HG02759 (cell line): ENCODE measurements around the gene ZNF649.

Source experiments
- ATAC-seq: cut with Tn5 transposase; IDR thresholded peaks from one replicate; pipeline ENCODE4 v1.9.1; 2021; ENCODE audit warnings: mild to moderate bottlenecking, moderate library complexity; ENCODE audit not compliant: unreplicated experiment

ZNF649 gene

DNA sequence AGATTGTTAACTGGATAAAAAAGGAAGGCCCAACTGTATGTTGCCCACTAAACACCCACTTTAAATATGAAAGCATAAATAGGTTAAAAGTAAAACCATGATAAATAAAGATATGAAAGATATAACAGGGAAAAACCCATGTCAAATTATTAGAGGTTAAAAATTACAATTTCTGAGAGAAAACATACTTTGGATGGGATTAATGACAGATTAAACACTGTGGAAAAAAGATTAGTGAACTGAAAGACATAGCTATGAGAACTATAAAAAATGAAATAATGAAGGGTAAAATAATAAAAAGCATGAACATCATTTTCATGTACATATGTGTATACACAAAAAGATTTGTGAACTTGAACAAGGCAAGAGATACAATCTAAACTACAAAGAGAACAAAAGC is 14.9 kb downstream of the ZNF649 start:
- no peak for ATAC-seq

GRCh38 chr19:51887522-51888498 is 17.0 kb downstream of the ZNF649 start, which contains the start of gene ZNF577:
Gene ZNF577, minus strand, starts transcription at chr19:51887951. Its CDS starts 7,569 bp downstream, at chr19:51880382.
- ATAC-seq, result no peak

DNA sequence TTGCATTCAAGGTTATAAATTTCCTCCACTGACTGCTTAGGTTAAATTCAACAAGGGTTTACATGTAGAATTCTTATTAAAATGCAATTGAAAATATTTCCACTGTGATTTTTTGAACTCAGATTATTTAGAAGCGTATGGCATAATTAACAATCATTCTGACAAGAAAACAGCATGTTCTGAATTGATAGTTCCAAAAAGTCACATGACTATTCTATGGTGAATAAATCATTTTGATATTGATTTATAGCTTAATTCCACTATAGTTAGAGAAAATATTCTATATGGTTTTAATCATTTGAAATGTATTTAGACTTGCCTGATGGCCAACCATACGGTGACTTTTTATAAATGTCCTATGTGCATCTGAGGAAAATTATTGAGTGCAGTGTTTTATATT is 20.1 kb downstream of the ZNF649 start:
- no peak for ATAC-seq

DNA sequence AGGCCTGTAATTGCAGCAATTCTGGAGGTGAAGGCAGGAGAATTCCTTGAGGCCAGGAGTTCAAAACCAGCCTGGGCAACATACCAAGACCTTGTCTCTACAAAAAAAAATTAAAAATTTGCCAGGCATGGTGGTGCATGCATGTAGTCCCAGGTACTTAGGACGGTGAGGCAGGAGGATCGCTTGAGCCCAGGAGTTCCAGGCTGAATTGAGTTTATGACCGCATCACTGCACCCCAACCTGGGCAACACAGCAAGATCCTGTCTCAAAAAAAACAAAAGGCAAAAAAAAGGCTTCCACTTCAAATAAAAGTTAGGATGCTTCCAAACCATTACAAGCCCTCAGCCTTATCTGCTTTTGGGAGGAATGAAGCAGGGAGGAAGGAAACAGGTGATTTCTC is 22.3 kb downstream of the ZNF649 start:
- no peak for ATAC-seq

GRCh38 chr19:51873097-51873496 is 31.7 kb downstream of the ZNF649 start:
- no peak for ATAC-seq

- no peak for ATAC-seq
Measured at GRCh38 chr19:51861870-51862622, 42.8 kb downstream of the ZNF649 start.
